ENCODE data around the gene SFTPA2.

- TF ChIP-seq POLR2AphosphoS5 (IDR thresholded peaks at IDR 0.05; ENCODE audit: insufficient read depth in 1 of 2, low read depth in 1 of 2): no peak
- no peak for TF ChIP-seq POLR2A (IDR thresholded peaks at IDR 0.05)
- no peak for TF ChIP-seq CTCF (IDR thresholded peaks at IDR 0.05)
Measured at GRCh38 chr10:79593377-79593776, 33.2 kb upstream of the SFTPA2 start.

All from vagina (tissue), 2 donors.